ENCODE results near the gene CALR. TPM values are rescaled to one million over a fixed set of nuclear protein-coding genes. Genes with fewer than 3 reads are reported as not detected.

CALR gene
- total and polyA plus RNA-seq, 7 donors, result 124 to 273 (median 170) TPM

DNA sequence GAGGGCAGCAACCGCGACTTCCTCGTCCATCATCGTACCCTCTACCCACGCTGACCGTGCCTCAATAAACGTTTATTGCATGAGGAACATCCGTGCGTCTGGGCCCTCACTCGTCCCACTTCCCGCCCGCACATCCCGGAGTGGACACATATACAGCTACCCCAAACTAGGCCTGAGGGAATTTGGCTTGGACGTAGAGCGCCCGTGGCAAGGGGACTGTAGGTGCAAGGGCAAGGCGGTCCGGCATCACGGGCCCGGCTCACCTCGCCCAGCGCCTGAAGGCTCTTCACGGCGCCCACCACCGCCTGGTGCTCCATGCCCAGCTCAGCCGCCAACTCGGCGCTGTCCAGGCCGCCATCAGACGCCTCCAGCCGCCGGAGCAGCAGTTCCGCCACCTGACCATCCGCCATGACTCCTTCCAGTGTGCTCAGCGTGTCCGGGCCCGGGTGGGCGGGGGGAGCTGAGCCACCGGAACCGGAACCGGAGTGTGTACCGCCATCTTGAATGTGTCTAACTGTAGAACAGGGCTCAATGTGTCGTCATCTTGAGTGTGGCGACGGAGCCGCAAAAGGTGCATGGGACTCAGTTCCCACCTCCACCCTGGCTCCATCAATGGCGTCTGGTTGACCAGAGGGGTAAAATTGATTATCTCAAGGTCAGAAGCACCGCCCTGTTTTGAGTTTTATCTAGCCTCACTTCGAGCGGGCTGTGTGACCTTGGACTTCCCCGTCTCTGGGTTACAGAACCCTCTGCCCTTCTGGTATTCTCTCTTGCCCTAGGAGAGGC is 4.9 kb upstream of the CALR start, which contains the start of gene FARSA:
Gene FARSA (minus strand): TSS at position 425 of the 786 bp plus-strand sequence. CDS start 15 bp downstream, at position 410.
- TF ChIP-seq CTCF (IDR thresholded peaks at IDR 0.05), result no peak
- peak within 1 kb of the TSS; percentile 94 for H3K4me3 ChIP-seq
- WGBS, 3 donors, result 2 to 3% (median 3%) methylated on average over 49 to 51 of the region's 51 CpGs
- peak; percentile 95 for DNase-seq
- peak; percentile 81 to 84 (median 84) for ATAC-seq
- intact Hi-C loops (cut with DNase I), result loop anchor here in 1 of 2 donors (10.0 kb wide), 1 partner anchor 129 kb away; the partner anchor contains the start of genes PRDX2, RNASEH2A and THSD8
- no peaks in the 10 kb centered on the region for H3K9me3 ChIP-seq
- peaks cover 0 to 28% of the 10 kb centered on the region in 2 donors for H3K36me3 ChIP-seq (ENCODE audit: insufficient read depth in 1 of 2, low read depth in 1 of 2)
- H3K27me3 ChIP-seq (ENCODE audit: insufficient read depth in 3 of 3, low read length in 2 of 3), result no peaks in the 10 kb centered on the region
- peak within 1 kb of the TSS; percentile 86 for H3K27ac ChIP-seq
- H3K4me1 ChIP-seq, result peaks cover 14% of the 10 kb centered on the region

- TF ChIP-seq CTCF (IDR thresholded peaks at IDR 0.05), result no peak
- Histone ChIP-seq H3K27me3 (ENCODE audit: insufficient read depth in 3 of 3, low read length in 2 of 3) (no peaks in the 10 kb centered on the region), H3K27ac (no peak overlapping the region), H3K36me3 (ENCODE audit: insufficient read depth in 1 of 2, low read depth in 1 of 2) (peaks cover 3 to 21% of the 10 kb centered on the region in 2 donors), H3K9me3 (no peaks in the 10 kb centered on the region), H3K4me3 (no peak overlapping the region), H3K4me1 (peaks cover 21% of the 10 kb centered on the region)
- no peak for ATAC-seq
- intact Hi-C loops (cut with DNase I), result loop anchor here in 1 of 2 donors (10.0 kb wide), 1 partner anchor 130 kb away; the partner anchor contains the start of genes PRDX2, RNASEH2A and THSD8
- 87 to 90% (median 89%) methylated on average over 10 of the region's 10 CpGs for WGBS, 3 donors
- no peak for DNase-seq
Observed at GRCh38 chr19:12935071-12935470, 3.3 kb upstream of the CALR start.

GRCh38 chr19:12936582-12936981 is 1.8 kb upstream of the CALR start:
- intact Hi-C loops (cut with DNase I), result loop anchor here in 1 of 2 donors (10.0 kb wide), 1 partner anchor 132 kb away; the partner anchor contains the start of genes PRDX2, RNASEH2A and THSD8
- H3K27ac ChIP-seq, result no peak overlapping the region
- H3K36me3 ChIP-seq (ENCODE audit: insufficient read depth in 1 of 2, low read depth in 1 of 2), result peaks cover 13 to 24% of the 10 kb centered on the region in 2 donors
- 71 to 79% (median 74%) methylated on average over 7 of the region's 7 CpGs for WGBS, 3 donors
- ATAC-seq (no peak), DNase-seq (no peak)
- H3K27me3 ChIP-seq (ENCODE audit: insufficient read depth in 3 of 3, low read length in 2 of 3), result no peaks in the 10 kb centered on the region
- H3K4me1 ChIP-seq, result peaks cover 31% of the 10 kb centered on the region
- no peaks in the 10 kb centered on the region for H3K9me3 ChIP-seq
- no peak overlapping the region for H3K4me3 ChIP-seq
- no peak for TF ChIP-seq CTCF (IDR thresholded peaks at IDR 0.05)

DNA sequence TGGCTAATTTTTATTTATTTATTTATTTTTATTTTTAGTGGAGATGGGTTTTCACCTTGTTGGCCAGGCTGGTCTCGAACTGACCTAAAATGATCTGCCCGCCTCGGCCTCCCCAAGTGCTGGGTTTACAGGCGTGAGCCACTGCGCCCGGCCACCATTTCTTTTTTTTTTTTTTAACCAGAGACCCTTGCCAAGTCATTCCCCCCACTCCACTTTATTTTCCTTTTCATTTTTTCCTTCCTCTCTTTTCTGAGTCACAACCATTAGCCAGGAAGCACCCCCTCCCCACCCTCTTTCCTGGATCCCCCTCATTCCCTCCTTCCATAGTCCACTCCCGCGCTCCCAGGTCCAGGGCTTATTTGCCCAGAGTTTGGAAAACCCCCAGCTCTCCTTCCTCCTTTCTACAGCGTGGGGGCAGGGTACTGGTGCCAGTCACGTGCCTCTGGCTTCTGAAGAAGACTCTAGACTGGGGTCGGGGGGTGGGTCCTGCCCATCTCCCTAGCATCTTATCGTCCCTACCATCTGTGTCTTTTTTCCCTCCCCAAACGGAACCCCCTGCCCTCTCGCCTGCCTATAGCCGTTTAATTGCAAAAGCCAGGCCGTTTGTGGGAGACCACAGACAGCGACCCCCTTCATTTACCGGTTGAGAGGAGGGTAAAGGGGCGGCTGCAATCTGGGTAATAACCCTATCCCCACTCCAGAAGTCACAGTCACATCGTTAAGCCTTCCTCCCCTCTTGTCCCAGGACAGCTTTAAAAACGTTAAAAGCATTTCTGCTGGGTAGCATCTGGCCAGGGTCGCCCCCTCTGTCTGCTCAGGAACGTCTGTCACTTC is 1.1 kb upstream of the CALR start:
- TF ChIP-seq CTCF (IDR thresholded peaks at IDR 0.05), result no peak
- Histone ChIP-seq H3K9me3 (no peaks in the 10 kb centered on the region), H3K36me3 (ENCODE audit: insufficient read depth in 1 of 2, low read depth in 1 of 2) (peaks cover 13 to 31% of the 10 kb centered on the region in 2 donors), H3K27me3 (ENCODE audit: insufficient read depth in 3 of 3, low read length in 2 of 3) (no peaks in the 10 kb centered on the region), H3K4me1 (peaks cover 28% of the 10 kb centered on the region), H3K27ac (peak overlapping the region; percentile 51), H3K4me3 (peak overlapping the region; percentile 98)
- 24 to 30% (median 26%) methylated on average over 23 of the region's 23 CpGs for WGBS, 3 donors
- ATAC-seq (no peak), DNase-seq (no peak)
- intact Hi-C loops (cut with DNase I), result loop anchor here in 1 of 2 donors (10.0 kb wide), 1 partner anchor 133 kb away; the partner anchor contains the start of genes PRDX2, RNASEH2A and THSD8
